Coronary artery (tissue), 2 donors: ENCODE data around the gene GPAT3.

Source experiments
- DNase-seq: peaks from one replicate; pipeline ENCODE4 v3.0.0-alpha.2; 2017; ENCODE audit warnings: low spot score
- H3K27ac ChIP-seq, 2 donors: fragments of 200-600 bp; sonication (generic); one replicate each; pipeline ENCODE4 v1.5.1; 2016 to 2019
- H3K4me3 ChIP-seq: fragments of 200-600 bp; sonication (generic); 2 replicates; pipeline ENCODE4 v1.5.1; 2016; ENCODE audit warnings: mild to moderate bottlenecking, moderate library complexity
- TF ChIP-seq, protein P1 (sequence below): fragments of 200-600 bp; sonication (generic); IDR thresholded peaks from one replicate; pipeline ENCODE4 v1.5.1; 2019; ENCODE audit warnings: antibody characterized with exemption

Gene GPAT3

DNA sequence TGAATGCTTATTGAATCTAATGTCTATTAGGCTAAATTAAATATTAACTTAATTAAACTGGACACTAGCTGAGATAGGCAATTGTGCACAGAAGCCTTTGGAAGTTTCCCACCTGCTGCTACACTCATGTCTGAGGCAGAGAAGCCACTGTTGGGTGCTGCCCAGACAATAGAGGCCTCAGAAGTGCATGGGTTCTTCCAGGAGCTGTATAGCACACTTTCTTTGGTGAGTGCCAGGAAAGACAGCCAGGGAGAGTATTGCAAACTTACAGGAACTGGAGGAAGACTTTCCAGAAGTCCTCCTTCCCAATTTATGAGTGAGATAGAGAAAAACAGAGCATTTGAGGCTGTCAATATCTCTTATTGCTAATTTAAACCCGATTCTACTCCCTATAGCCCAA lies 89.9 kb downstream of the GPAT3 start:
- DNase-seq, result no peak
- H3K27ac ChIP-seq, result no peak overlapping the region
- TF ChIP-seq, protein P1, sequence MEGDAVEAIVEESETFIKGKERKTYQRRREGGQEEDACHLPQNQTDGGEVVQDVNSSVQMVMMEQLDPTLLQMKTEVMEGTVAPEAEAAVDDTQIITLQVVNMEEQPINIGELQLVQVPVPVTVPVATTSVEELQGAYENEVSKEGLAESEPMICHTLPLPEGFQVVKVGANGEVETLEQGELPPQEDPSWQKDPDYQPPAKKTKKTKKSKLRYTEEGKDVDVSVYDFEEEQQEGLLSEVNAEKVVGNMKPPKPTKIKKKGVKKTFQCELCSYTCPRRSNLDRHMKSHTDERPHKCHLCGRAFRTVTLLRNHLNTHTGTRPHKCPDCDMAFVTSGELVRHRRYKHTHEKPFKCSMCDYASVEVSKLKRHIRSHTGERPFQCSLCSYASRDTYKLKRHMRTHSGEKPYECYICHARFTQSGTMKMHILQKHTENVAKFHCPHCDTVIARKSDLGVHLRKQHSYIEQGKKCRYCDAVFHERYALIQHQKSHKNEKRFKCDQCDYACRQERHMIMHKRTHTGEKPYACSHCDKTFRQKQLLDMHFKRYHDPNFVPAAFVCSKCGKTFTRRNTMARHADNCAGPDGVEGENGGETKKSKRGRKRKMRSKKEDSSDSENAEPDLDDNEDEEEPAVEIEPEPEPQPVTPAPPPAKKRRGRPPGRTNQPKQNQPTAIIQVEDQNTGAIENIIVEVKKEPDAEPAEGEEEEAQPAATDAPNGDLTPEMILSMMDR, result no peak
- no peak overlapping the region for H3K4me3 ChIP-seq

DNA sequence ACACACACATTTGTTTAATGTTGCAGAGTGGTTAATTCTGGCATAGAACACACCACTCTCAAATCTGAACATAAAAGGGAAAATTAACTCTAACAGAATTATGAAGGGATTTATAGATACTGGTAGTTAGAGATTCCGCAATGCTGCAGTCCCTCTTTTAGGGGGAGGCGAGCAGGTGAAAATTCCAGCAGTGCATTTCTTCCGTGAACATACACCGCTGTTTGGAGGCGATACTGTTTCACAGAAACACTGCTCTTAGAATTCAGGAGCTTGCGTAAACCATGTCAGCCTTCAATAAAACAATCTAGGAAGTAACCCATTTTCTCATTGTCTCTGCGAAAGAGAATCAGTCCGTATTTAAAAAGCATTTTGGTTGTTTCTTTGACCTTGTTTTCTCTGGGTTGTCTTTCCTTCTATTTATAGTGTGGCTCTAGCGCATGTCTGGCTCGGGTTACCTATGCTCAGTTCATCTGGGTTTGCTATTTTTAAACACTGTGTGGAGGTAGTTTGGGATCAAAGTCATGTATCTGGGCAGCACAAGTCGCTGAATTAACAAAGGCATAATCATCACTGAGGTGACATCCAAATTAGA lies 90.4 kb downstream of the GPAT3 start:
- Histone ChIP-seq H3K4me3 (no peak overlapping the region), H3K27ac (no peak overlapping the region)
- DNase-seq, result no peak
- TF ChIP-seq, protein P1, result no peak

DNA sequence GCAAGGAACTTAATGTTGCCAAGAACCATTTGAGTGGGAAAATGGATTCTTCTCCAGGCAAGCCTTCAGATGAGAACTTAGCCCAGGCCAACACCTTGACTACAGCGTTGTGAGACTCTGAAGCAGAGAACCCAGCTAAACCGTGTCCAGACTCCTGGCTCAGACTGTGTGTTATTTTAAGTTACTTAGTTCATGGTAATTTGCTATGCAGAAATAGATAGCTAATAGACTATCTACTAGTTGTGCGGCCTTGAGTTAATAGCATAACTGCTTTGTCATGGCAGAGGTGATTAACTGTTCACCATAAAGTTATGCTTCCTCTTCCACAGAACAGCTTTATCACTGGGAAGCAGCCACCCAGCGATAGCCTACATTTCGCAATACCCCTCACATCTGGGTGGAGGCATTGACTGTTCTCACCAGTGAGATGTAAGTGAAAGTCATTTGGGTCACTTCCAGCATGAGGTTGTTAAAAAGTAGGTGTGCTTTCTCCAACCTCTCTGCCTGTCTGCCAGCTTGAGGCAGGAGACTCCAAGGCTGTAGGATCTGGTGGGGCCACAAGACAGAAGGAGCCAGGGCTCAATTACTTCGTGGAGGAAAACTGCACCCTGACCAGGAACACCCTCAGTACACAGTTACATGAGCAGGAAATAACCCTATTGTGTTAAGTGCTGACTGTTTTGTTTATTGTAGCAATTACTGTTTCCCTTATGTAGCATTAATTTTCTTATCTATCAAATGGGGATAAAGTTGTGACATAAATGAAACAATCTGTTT lies 94.2 kb downstream of the GPAT3 start:
- DNase-seq, result no peak
- no peak overlapping the region for H3K4me3 ChIP-seq
- H3K27ac ChIP-seq, result peak overlapping the region in 1 of 2 donors; percentile 22
- TF ChIP-seq, protein P1, result no peak

DNA sequence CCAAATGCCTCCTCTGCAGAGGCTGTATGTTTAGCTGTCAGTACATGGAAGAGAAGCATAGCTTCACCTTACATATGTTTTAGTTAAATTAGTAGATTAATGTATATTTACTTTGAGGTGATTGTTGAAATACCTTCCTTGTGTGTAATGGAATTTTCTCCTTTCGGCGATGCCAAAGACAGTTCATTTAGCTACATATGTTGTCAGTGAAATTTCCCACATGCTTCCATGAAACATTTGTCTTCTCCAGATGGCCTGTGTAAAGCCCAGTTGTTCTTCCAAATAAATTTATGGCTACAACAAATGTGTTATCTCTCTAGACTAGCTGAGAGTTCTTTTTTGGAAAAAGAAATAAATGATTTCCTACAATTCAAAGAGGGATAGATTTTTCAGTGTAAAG lies 95.2 kb downstream of the GPAT3 start:
- no peak for DNase-seq
- TF ChIP-seq, protein P1, result no peak
- Histone ChIP-seq H3K4me3 (no peak overlapping the region), H3K27ac (no peak overlapping the region)

DNA sequence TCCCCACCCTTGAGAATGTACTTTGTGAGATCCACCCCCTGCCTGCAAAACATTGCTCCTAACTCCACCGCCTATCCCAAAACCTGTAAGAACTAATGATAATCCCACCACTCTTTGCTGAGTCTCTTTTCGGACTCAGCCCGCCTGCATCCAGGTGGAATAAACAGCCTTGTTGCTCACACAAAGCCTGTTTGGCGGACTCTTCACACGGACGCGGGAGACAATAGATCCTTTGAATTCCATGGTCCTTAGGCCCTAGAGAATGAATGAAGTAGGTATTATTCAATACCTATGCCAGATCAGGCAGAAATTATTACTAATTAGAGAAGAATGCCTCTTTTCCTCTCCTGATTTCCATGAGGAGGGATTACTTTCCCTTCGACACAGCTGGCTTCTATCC lies 101.0 kb downstream of the GPAT3 start:
- TF ChIP-seq, protein P1, result no peak
- DNase-seq, result no peak
- no peak overlapping the region for H3K27ac ChIP-seq
- H3K4me3 ChIP-seq, result no peak overlapping the region

DNA sequence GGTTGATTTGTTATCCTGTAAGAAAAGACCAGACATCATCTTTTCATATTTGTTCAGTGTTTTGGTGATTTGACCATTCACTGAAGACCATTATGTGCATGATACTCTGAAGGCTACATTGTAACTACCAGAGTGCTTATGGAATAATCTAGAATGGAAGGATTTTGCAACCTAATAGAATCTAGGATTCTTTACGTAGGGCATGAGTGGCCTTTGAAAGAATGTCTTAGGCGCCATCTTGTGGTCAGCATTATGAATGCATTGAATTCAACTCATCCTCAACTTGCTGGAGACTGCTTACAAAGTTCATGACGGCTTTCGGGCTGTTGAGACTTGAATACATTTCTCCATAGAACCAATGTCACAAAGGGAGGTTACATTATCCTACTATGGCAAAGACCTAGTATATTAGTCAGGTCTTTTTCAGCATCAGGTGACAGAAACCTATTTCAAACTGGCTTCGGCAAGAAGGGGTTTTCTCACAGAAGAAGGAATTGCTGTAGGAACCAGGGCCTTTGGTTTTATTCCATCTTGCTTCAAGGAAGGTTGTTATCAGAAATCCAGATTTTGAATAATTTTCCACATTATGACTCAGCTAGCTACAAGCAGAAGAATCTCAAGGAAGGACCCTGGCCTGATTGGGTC lies 104.1 kb downstream of the GPAT3 start:
- no peak overlapping the region for H3K27ac ChIP-seq
- DNase-seq, result no peak
- TF ChIP-seq, protein P1, result peak; percentile 76
- H3K4me3 ChIP-seq, result no peak overlapping the region

DNA sequence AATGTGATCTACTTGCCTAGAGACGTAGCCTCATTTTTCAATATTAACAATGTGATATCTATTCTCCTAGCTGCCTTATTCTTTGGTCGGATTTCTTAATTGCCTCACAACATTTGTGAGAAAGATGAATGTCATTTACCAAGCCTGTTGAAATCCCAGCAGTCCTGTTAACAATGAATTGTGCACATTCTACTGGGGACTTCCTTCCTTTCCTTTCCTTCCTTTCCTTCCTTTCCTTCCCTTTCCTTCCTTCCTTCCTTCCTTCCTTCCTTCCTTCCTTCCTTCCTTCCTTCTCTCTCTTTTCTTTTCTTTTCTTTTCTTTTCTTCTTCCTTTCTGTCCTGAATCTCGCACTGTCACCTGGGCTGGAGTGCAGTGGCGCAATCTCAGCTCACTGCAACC lies 107.1 kb downstream of the GPAT3 start:
- Histone ChIP-seq H3K4me3 (no peak overlapping the region), H3K27ac (no peak overlapping the region)
- TF ChIP-seq, protein P1, result no peak
- no peak for DNase-seq
